AG04450 (cell line): ENCODE data around the gene SYT12. TPM values are rescaled to one million over a fixed set of nuclear protein-coding genes. Genes with fewer than 3 reads are reported as not detected.

Experiments used
- CTCF ChIA-PET: fragments of 300-600, 350-600 bp; formaldehyde crosslinking; extraction: SDS; loops from one replicate; lab custom pipeline; 2022; ENCODE audit warnings: antibody characterized with exemption, inconsistent platforms; lab: Charles Lee
- POLR2A ChIA-PET: fragments of 350-600 bp; formaldehyde crosslinking; extraction: SDS; loops from one replicate; lab custom pipeline; 2021; ENCODE audit warnings: antibody characterized with exemption, inconsistent platforms; lab: Yijun Ruan, JAX
- DNase-seq: peaks from one replicate; pipeline ENCODE4 v3.0.0-alpha.2; 2011; ENCODE audit warnings: low read depth, low spot score
- H3K27ac ChIP-seq: one replicate; pipeline ENCODE4 v1.5.1; 2012; ENCODE audit warnings: low read depth, low read length, control low read depth
- H3K27me3 ChIP-seq: one replicate; pipeline ENCODE4 v1.6.0; 2012; ENCODE audit warnings: low read length; ENCODE audit not compliant: control insufficient read depth, insufficient read depth
- H3K4me3 ChIP-seq: 2 replicates; pipeline ENCODE4 v1.5.1; 2011; ENCODE audit warnings: mild to moderate bottlenecking, low read depth, low read length, control low read depth
- H3K9me3 ChIP-seq: 2 replicates; pipeline ENCODE4 v1.5.1; 2012; ENCODE audit warnings: low read length; ENCODE audit not compliant: control insufficient read depth, insufficient read depth
- CTCF ChIP-seq: IDR thresholded peaks from 2 replicates; pipeline ENCODE4 v1.5.1; 2011; ENCODE audit warnings: low read depth, low read length, control low read depth, inconsistent platforms
- polyA plus RNA-seq: library from polyadenylated mRNA; depleted of rRNA; stranded (reverse); fragments of >200 nt; gene quantifications from 2 replicates; pipeline ENCODE4 v1.2.3, GENCODE V29; 2011

SYT12 gene
- polyA plus RNA-seq, 1 experiment, result 0.30 TPM

- ChIA-PET CTCF (no interaction called here), POLR2A (no interaction called here)
- H3K27ac ChIP-seq, result no peak overlapping the region
- H3K9me3 ChIP-seq, result no peaks in the 10 kb centered on the region; the same call in 1 of the 2 replicates
- no peak for TF ChIP-seq CTCF
- DNase-seq, result no peak
- no peaks in the 10 kb centered on the region for H3K27me3 ChIP-seq
- no peak overlapping the region for H3K4me3 ChIP-seq
Measured at GRCh38 chr11:67014343-67014742, 8.6 kb upstream of the SYT12 start.

- POLR2A ChIA-PET, result no interaction called here
- DNase-seq, result no peak
- no peak overlapping the region for H3K27ac ChIP-seq
- TF ChIP-seq CTCF, result no peak
- no peaks in the 10 kb centered on the region for H3K27me3 ChIP-seq
- no peak overlapping the region for H3K4me3 ChIP-seq
- no peaks in the 10 kb centered on the region; the same call in 1 of the 2 replicates for H3K9me3 ChIP-seq
- CTCF ChIA-PET, result no interaction called here
Measured at GRCh38 chr11:67015048-67015447, 7.9 kb upstream of the SYT12 start.

GRCh38 chr11:67016550-67016949 lies 6.4 kb upstream of the SYT12 start:
- ChIA-PET POLR2A (no interaction called here), CTCF (no interaction called here)
- H3K4me3 ChIP-seq, result no peak overlapping the region
- H3K27ac ChIP-seq, result no peak overlapping the region
- H3K27me3 ChIP-seq, result no peaks in the 10 kb centered on the region
- TF ChIP-seq CTCF, result no peak
- no peaks in the 10 kb centered on the region; the same call in 1 of the 2 replicates for H3K9me3 ChIP-seq
- no peak for DNase-seq

- DNase-seq, result no peak
- no peak overlapping the region for H3K4me3 ChIP-seq
- no peak for TF ChIP-seq CTCF
- POLR2A ChIA-PET, result no interaction called here
- CTCF ChIA-PET, result interaction anchor here (0.6 to 2.2 kb wide), 8 partner anchors 10 to 278 kb away, joined by 3 to 8 read pairs (median 4); no protein-coding TSS in a partner anchor
- peaks cover 2% of the 10 kb centered on the region for H3K27me3 ChIP-seq
- H3K27ac ChIP-seq, result no peak overlapping the region
- H3K9me3 ChIP-seq, result no peaks in the 10 kb centered on the region; the same call in 1 of the 2 replicates
Measured at GRCh38 chr11:67020949-67021348, 2.0 kb upstream of the SYT12 start.

GRCh38 chr11:67022341-67022933 lies 497 bp upstream of the SYT12 start:
- POLR2A ChIA-PET, result interaction anchor here (1.0 to 1.3 kb wide), 2 partner anchors 10 to 64 kb away, joined by 4 read pairs; partner anchors contain the start of gene PC
- peak overlapping the region; percentile 52 for H3K4me3 ChIP-seq

More at GRCh38 chr11:67022341-67022933, 497 bp upstream of the SYT12 start:
- no peak overlapping the region for H3K27ac ChIP-seq
- H3K9me3 ChIP-seq, result no peaks in the 10 kb centered on the region; the same call in 1 of the 2 replicates
- peak; percentile 15 for DNase-seq
- TF ChIP-seq CTCF, result no peak
- CTCF ChIA-PET, result interaction anchor here (0.6 to 2.2 kb wide), 6 partner anchors 12 to 328 kb away, joined by 3 to 8 read pairs (median 4); no protein-coding TSS in a partner anchor
- H3K27me3 ChIP-seq, result peaks cover 2% of the 10 kb centered on the region
